Gastroesophageal sphincter (tissue), 4 donors: ENCODE measurements around the gene CDCA8. TPM values are rescaled to one million over a fixed set of nuclear protein-coding genes. Genes with fewer than 3 reads are reported as not detected.

ENCODE experiments used
- ATAC-seq: fragments of 150-250 bp; one replicate; pipeline ENCODE4 v1.9.1; 2016; ENCODE audit warnings: mild to moderate bottlenecking, moderate library complexity
- H3K27ac ChIP-seq, 4 donors: fragments of 200-600 bp; sonication (generic) in 3 of 4; 1 replicate in 3 of 4; 2 replicates in 1 of 4; pipeline ENCODE4 v1.5.1; 2016 to 2019
- H3K27me3 ChIP-seq: fragments of 200-600 bp; sonication (generic); one replicate; pipeline ENCODE4 v1.5.1; 2019
- H3K36me3 ChIP-seq, 2 donors: fragments of 200-600 bp; sonication (generic); one replicate each; pipeline ENCODE4 v1.5.1; 2019; ENCODE audit warnings: control low read depth in 1 of 2
- H3K4me1 ChIP-seq, 3 donors: fragments of 200-600 bp; sonication (generic); 1 replicate in 2 of 3; 2 replicates in 1 of 3; pipeline ENCODE4 v1.5.1; 2016 to 2019; ENCODE audit warnings: control low read depth in 2 of 3
- H3K4me3 ChIP-seq, 2 donors: fragments of 200-600 bp; sonication (generic); one replicate each; pipeline ENCODE4 v1.5.1; 2019; ENCODE audit warnings: mild to moderate bottlenecking in 1 of 2, moderate library complexity in 1 of 2
- H3K9me3 ChIP-seq, 3 donors: fragments of 200-600 bp; sonication (generic); one replicate each; pipeline ENCODE4 v1.5.1; 2017 to 2019; ENCODE audit warnings: control low read depth in 2 of 3
- EP300 ChIP-seq: sonication (generic); formaldehyde crosslinking; IDR thresholded peaks from one replicate; pipeline ENCODE4 v1.6.1; 2017; ENCODE audit warnings: antibody characterized with exemption, mild to moderate bottlenecking
- POLR2A ChIP-seq, 2 donors: fragments of 450-650 bp; IDR thresholded peaks; one replicate each; pipeline ENCODE4 v1.6.1; 2017; ENCODE audit warnings: antibody characterized with exemption in 2 of 2, mild to moderate bottlenecking in 2 of 2, moderate library complexity in 1 of 2
- POLR2AphosphoS5 ChIP-seq: sonication (generic); formaldehyde crosslinking; IDR thresholded peaks from one replicate; pipeline ENCODE4 v1.6.1; 2017; ENCODE audit warnings: antibody characterized with exemption
- WGBS, 2 donors: methylation state at CpG; one replicate each; pipeline ENCODE4 v1.1.5; 2018; ENCODE audit warnings: low coverage in 1 of 2; 5-methylcytosine and 5-hydroxymethylcytosine counted together
- total RNA-seq, 4 donors: library from RNA; depleted of rRNA; stranded (reverse); fragments of >200 nt; gene quantifications; one replicate each; pipeline ENCODE4 v1.1.0, GENCODE V29; 2016
- TF ChIP-seq, protein P1 (sequence below), 4 experiments: fragments of 200-600 bp in 2 of 4; fragments of 450-650 bp in 2 of 4; sonication (generic) in 1 of 4; IDR thresholded peaks; one replicate each; pipeline ENCODE4 v1.5.1; 2017 to 2019; ENCODE audit warnings: antibody characterized with exemption in 4 of 4, mild to moderate bottlenecking in 2 of 4, moderate library complexity in 2 of 4

Gene CDCA8
- total RNA-seq, 4 donors from 2014 or later = 0.13 to 1.1 (median 0.67) TPM

GRCh38 chr1:37721565-37721964, 29.2 kb downstream of the CDCA8 start:
- ATAC-seq = no peak
- Histone ChIP-seq H3K27ac (peak overlapping the region in 2 of 4 donors; percentile 37 to 57), H3K9me3 (no peaks in the 10 kb centered on the region), H3K27me3 (peaks cover 63% of the 10 kb centered on the region), H3K36me3 (no peaks in the 10 kb centered on the region), H3K4me1 (no peaks in the 10 kb centered on the region), H3K4me3 (no peak overlapping the region)
- WGBS, 2 donors = 59% methylated on average over 7 of the region's 19 CpGs; no CpG with 5 or more reads in 1 of the 2 donors
- TF ChIP-seq, protein P1, sequence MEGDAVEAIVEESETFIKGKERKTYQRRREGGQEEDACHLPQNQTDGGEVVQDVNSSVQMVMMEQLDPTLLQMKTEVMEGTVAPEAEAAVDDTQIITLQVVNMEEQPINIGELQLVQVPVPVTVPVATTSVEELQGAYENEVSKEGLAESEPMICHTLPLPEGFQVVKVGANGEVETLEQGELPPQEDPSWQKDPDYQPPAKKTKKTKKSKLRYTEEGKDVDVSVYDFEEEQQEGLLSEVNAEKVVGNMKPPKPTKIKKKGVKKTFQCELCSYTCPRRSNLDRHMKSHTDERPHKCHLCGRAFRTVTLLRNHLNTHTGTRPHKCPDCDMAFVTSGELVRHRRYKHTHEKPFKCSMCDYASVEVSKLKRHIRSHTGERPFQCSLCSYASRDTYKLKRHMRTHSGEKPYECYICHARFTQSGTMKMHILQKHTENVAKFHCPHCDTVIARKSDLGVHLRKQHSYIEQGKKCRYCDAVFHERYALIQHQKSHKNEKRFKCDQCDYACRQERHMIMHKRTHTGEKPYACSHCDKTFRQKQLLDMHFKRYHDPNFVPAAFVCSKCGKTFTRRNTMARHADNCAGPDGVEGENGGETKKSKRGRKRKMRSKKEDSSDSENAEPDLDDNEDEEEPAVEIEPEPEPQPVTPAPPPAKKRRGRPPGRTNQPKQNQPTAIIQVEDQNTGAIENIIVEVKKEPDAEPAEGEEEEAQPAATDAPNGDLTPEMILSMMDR (IDR thresholded peaks at IDR 0.05) = no peak
- no peak for TF ChIP-seq EP300
- TF ChIP-seq POLR2AphosphoS5 = no peak
- TF ChIP-seq POLR2A (IDR thresholded peaks at IDR 0.05) = no peak

DNA sequence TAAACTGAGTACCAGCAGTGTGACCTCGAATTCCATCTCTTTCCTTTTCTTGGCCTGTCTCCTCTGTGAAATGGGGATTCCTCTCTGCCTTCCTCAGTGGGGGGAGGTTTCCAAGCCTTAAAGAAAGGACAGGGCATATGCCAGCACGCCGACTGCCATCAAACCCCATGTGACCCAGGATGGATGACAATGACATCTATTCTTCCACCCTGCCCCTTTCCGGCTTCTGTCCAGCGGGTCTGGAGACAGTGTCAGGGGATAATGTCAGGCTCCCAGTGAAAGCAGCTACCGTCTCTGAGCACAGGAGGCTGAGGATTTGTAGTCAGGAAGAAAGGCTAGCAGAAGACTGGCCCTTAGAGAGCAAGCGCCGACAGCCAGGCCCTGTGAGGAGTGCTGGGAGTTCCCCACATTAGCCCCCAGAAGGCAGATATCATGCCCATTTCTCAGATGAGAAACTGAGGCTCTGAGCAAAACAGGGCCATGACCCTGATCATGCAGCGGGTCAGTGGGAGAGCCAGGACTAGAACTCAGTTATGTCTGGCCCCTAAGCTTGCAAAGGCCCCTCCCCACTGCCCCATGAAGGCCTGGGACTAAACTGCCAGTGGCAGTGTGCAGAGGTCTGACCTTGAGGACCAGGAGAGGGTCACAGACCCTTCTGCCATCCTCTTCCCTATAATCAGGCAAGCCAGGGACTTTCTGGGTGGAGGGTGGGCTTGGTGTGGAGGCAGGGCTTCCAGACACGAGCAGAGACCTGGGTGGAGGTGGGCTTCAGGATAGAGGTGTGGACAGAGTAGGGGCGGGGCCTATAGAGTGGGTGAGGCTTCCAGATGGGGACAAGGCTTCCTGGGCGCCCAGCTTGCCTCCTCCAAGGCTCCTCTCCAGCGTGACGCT, 30.1 kb downstream of the CDCA8 start:
- no peaks in the 10 kb centered on the region for H3K9me3 ChIP-seq
- 64 to 67% methylated on average over 2 to 6 of the region's 14 CpGs for WGBS, 2 donors
- no peak for TF ChIP-seq EP300
- TF ChIP-seq POLR2A (IDR thresholded peaks at IDR 0.05) = no peak
- TF ChIP-seq, protein P1 (IDR thresholded peaks at IDR 0.05) = no peak
- no peak for TF ChIP-seq POLR2AphosphoS5
- H3K27me3 ChIP-seq = peaks cover 65% of the 10 kb centered on the region
- H3K36me3 ChIP-seq = no peaks in the 10 kb centered on the region
- no peak for ATAC-seq
- no peak overlapping the region for H3K4me3 ChIP-seq
- H3K27ac ChIP-seq = peak overlapping the region in 1 of 4 donors; percentile 57
- H3K4me1 ChIP-seq = no peaks in the 10 kb centered on the region

DNA sequence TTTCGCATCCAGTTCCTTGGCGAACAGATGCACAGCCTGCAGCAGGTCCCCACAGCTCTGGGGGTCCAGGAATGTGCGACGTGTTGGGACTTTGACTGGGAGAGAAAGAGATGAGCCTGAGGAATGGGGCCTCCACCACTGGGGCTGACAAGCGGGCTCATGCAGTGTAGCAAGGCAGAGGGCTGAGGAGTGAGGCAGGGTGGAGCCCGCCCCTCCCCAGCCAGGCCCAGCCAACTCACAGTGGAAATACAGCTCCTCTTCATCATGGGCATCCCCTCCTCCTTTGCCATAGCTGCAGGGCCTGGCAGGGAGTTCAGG, 30.7 kb downstream of the CDCA8 start:
- Histone ChIP-seq H3K4me1 (no peaks in the 10 kb centered on the region), H3K27me3 (peaks cover 59% of the 10 kb centered on the region), H3K9me3 (no peaks in the 10 kb centered on the region), H3K4me3 (no peak overlapping the region), H3K36me3 (no peaks in the 10 kb centered on the region), H3K27ac (peak overlapping the region in 1 of 4 donors; percentile 57)
- no peak for TF ChIP-seq EP300
- TF ChIP-seq, protein P1 (IDR thresholded peaks at IDR 0.05) = no peak
- no peak for TF ChIP-seq POLR2AphosphoS5
- no peak for TF ChIP-seq POLR2A (IDR thresholded peaks at IDR 0.05)
- ATAC-seq = no peak
- no CpG with 5 or more reads among the region's 6 CpGs for WGBS, 2 donors

GRCh38 chr1:37723390-37724078, 31.2 kb downstream of the CDCA8 start:
- no peaks in the 10 kb centered on the region for H3K9me3 ChIP-seq
- H3K4me1 ChIP-seq = no peaks in the 10 kb centered on the region
- WGBS, 2 donors = 33% methylated on average over 4 of the region's 11 CpGs; no CpG with 5 or more reads in 1 of the 2 donors
- peak overlapping the region in 1 of 4 donors; percentile 12 for H3K27ac ChIP-seq
- no peaks in the 10 kb centered on the region for H3K36me3 ChIP-seq
- peaks cover 54% of the 10 kb centered on the region for H3K27me3 ChIP-seq
- no peak overlapping the region for H3K4me3 ChIP-seq
- no peak for ATAC-seq
- TF ChIP-seq EP300 = no peak
- TF ChIP-seq POLR2AphosphoS5 = no peak
- TF ChIP-seq POLR2A (IDR thresholded peaks at IDR 0.05) = no peak
- TF ChIP-seq, protein P1 (IDR thresholded peaks at IDR 0.05) = no peak
